Thymus (tissue), 11 donors: ENCODE measurements around the gene ZFYVE19. TPM values are rescaled to one million over a fixed set of nuclear protein-coding genes. Genes with fewer than 3 reads are reported as not detected.

Experiments
- DNase-seq, 9 donors: peaks; one replicate each; pipeline ENCODE4 v3.0.0-alpha.2; 2013; ENCODE audit warnings: low spot score in 9 of 9, low read depth in 6 of 9, missing footprints in 1 of 9
- H3K27ac ChIP-seq, 2 donors: one replicate each; pipeline ENCODE4 v1.5.1; 2013; ENCODE audit warnings: control low read depth in 1 of 2, low read depth in 1 of 2, low read length in 1 of 2, mild to moderate bottlenecking in 1 of 2, moderate library complexity in 1 of 2
- H3K27me3 ChIP-seq, 2 donors: one replicate each; pipeline ENCODE4 v1.5.1; 2013; ENCODE audit warnings: low read length in 1 of 2; ENCODE audit not compliant: control insufficient read depth in 2 of 2, insufficient read depth in 1 of 2
- H3K36me3 ChIP-seq, 2 donors: one replicate each; pipeline ENCODE4 v1.5.1; 2013; ENCODE audit warnings: low read length in 1 of 2, mild to moderate bottlenecking in 1 of 2, moderate library complexity in 1 of 2; ENCODE audit not compliant: control insufficient read depth in 2 of 2, insufficient read depth in 2 of 2
- H3K4me1 ChIP-seq, 2 donors: one replicate each; pipeline ENCODE4 v1.5.1; 2013; ENCODE audit warnings: low read length in 2 of 2; ENCODE audit not compliant: control insufficient read depth in 2 of 2, insufficient read depth in 2 of 2
- H3K4me3 ChIP-seq, 2 donors: one replicate each; pipeline ENCODE4 v1.5.1; 2013; ENCODE audit warnings: low read length in 2 of 2, control low read depth in 1 of 2, mild to moderate bottlenecking in 1 of 2
- H3K9me3 ChIP-seq, 2 donors: one replicate each; pipeline ENCODE4 v1.5.1; 2013; ENCODE audit warnings: low read length in 1 of 2, mild to moderate bottlenecking in 1 of 2; ENCODE audit not compliant: control insufficient read depth in 2 of 2, insufficient read depth in 1 of 2
- WGBS: extraction: QIAGEN DNeasy Blood & Tissue Kit; methylation state at CpG from one replicate; pipeline ENCODE4 v1.1.7; 2013; 5-methylcytosine and 5-hydroxymethylcytosine counted together
- polyA plus RNA-seq: library from polyadenylated mRNA; stranded (reverse); fragments of 200-250 nt; gene quantifications from one replicate; pipeline ENCODE4 v1.2.3, GENCODE V29; 2013
- total RNA-seq: library from RNA; stranded (reverse); fragments of 120-200 nt; gene quantifications from one replicate; pipeline ENCODE4 v1.2.4, GENCODE V29; 2013
- donor health status: healthy.

ZFYVE19 gene
- total and polyA plus RNA-seq, 2 donors = 16.9 to 43.5 TPM

GRCh38 chr15:40823572-40824343 is 16.9 kb downstream of the ZFYVE19 start:
- Histone ChIP-seq H3K27me3 (no peaks in the 10 kb centered on the region), H3K36me3 (no peaks in the 10 kb centered on the region), H3K9me3 (no peaks in the 10 kb centered on the region), H3K4me1 (no peaks in the 10 kb centered on the region), H3K4me3 (no peak overlapping the region), H3K27ac (no peak overlapping the region)
- no peak for DNase-seq
- 100% methylated on average over 1 of the region's 1 CpG for WGBS

GRCh38 chr15:40825661-40826422 is 19.0 kb downstream of the ZFYVE19 start:
- no peaks in the 10 kb centered on the region for H3K9me3 ChIP-seq
- no peaks in the 10 kb centered on the region for H3K36me3 ChIP-seq
- 89% methylated on average over 5 of the region's 5 CpGs for WGBS
- no peak for DNase-seq
- no peaks in the 10 kb centered on the region for H3K27me3 ChIP-seq
- H3K4me1 ChIP-seq = no peaks in the 10 kb centered on the region
- no peak overlapping the region for H3K27ac ChIP-seq
- H3K4me3 ChIP-seq = no peak overlapping the region

GRCh38 chr15:40826423-40827075 is 19.7 kb downstream of the ZFYVE19 start:
- H3K9me3 ChIP-seq = no peaks in the 10 kb centered on the region
- no peaks in the 10 kb centered on the region for H3K36me3 ChIP-seq
- H3K4me1 ChIP-seq = no peaks in the 10 kb centered on the region
- WGBS = 95% methylated on average over 4 of the region's 4 CpGs
- no peak overlapping the region for H3K27ac ChIP-seq
- H3K4me3 ChIP-seq = no peak overlapping the region
- H3K27me3 ChIP-seq = no peaks in the 10 kb centered on the region
- no peak for DNase-seq

DNA sequence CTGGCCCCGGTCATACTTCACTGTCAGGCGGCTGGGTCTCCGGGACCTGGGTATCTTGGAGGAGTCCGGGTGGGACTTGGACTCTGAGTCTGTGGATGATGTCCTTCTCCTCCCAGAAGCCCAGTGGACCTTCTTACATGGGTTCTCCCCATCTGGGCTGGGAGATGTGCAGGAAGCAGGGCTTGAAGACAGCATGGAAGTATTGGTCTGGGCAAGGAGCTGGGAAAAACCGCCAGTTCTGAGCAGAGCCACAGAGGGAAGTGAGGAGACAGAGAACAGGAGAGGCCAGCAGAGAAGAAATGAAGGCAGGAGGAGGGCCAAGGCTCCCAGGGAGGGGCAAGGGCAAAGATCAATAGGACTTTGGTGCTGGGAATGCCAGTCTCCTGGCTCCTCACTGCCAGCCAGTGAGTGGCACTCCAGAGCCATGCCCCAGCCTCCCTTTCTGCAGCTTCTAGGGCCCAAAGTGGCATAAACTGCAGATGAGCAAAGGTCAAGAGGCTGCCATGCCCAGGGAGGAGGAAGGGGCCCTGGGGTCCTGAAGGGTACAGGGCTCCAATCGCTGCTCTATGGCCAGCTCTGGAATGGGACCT is 21.7 kb downstream of the ZFYVE19 start, which contains the start of gene PPP1R14D:
PPP1R14D (minus strand) TSS at position 262 of the 590 bp plus-strand sequence; CDS start at position 195, 67 bp downstream.
- Histone ChIP-seq H3K27me3 (no peaks in the 10 kb centered on the region), H3K27ac (no peak within 1 kb of the TSS), H3K4me3 (no peak within 1 kb of the TSS), H3K4me1 (no peaks in the 10 kb centered on the region), H3K9me3 (no peaks in the 10 kb centered on the region), H3K36me3 (no peaks in the 10 kb centered on the region)
- DNase-seq = no peak
- 98% methylated on average over 6 of the region's 6 CpGs for WGBS

- no peak for DNase-seq
- H3K36me3 ChIP-seq = no peaks in the 10 kb centered on the region
- whole genome bisulfite sequencing = 97% methylated on average over 7 of the region's 7 CpGs
- no peaks in the 10 kb centered on the region for H3K4me1 ChIP-seq
- no peaks in the 10 kb centered on the region for H3K27me3 ChIP-seq
- no peak overlapping the region for H3K4me3 ChIP-seq
- no peak overlapping the region for H3K27ac ChIP-seq
- no peaks in the 10 kb centered on the region for H3K9me3 ChIP-seq
Observed at GRCh38 chr15:40829115-40829514, 22.2 kb downstream of the ZFYVE19 start.

DNA sequence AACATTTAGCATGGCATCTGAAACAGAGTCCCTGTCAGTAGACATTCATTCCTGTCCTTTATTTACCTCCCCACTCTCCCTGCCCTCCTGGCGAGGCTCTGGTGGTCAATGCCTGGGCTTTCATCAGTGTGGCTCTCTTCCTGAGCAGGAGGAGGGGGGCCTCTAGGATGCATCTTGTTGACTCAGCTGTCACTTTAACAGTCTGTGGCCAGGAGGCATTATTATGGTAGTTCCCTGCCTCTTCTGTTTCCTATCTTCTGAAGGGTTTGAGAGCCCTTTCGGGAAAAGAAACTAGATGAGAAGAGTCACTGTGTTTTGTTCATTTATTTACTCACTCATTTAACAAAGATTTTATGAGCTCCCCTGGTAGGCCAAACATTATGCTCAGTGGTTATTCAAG is 24.0 kb downstream of the ZFYVE19 start:
- 91% methylated on average over 2 of the region's 2 CpGs for WGBS
- no peak overlapping the region for H3K4me3 ChIP-seq

DNA sequence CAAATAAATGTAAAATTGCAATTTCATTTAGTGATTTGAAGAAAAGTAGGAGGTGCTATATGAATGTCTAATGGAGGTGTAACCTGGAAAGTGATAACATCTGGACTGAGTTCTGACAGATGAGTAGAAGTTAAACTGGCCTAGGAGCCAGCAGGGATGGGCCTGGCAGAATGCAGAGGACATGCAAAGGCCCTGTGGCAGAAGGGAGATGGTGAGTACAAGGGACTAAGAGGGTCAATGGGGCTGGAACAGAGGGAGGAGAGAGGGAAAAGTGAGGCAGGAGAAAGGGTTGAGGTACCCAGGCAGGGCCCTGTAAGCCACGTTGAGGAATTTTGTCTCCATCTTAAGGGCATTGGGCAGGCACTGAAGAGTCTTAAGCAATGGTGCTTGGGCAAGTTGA is 25.0 kb downstream of the ZFYVE19 start:
- Histone ChIP-seq H3K4me3 (no peak overlapping the region), H3K27me3 (no peaks in the 10 kb centered on the region), H3K36me3 (no peaks in the 10 kb centered on the region), H3K27ac (no peak overlapping the region), H3K4me1 (no peaks in the 10 kb centered on the region), H3K9me3 (no peaks in the 10 kb centered on the region)
- WGBS = 91% methylated on average over 1 of the region's 1 CpG
- DNase-seq = no peak

More for the DNA sequence above, 24.0 kb downstream of the ZFYVE19 start:
- no peaks in the 10 kb centered on the region for H3K36me3 ChIP-seq
- no peaks in the 10 kb centered on the region for H3K4me1 ChIP-seq
- H3K27me3 ChIP-seq = no peaks in the 10 kb centered on the region
- DNase-seq = no peak
- no peak overlapping the region for H3K27ac ChIP-seq
- H3K9me3 ChIP-seq = no peaks in the 10 kb centered on the region

DNA sequence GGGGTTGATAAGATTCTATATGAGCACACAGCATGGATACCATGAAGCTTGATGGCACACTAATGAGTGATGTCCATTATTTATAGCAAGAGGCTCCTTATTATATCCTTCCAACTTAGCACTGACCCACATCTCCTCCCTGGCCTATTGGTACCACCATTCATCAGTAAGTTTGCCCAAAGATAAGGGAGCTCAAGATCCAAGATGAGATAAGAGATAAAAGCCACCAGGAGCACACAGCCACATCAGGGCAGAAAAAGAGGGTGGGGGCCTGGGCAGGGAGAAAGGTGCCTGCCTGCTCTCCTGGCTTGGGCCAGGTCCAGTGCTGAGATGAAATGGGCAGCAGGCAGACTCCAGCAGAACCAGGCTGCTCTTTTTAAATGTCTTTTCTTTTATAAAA is 26.0 kb downstream of the ZFYVE19 start:
- no peaks in the 10 kb centered on the region for H3K4me1 ChIP-seq
- H3K27me3 ChIP-seq = no peaks in the 10 kb centered on the region
- H3K4me3 ChIP-seq = no peak overlapping the region
- no peak overlapping the region for H3K27ac ChIP-seq
- no peak for DNase-seq
- no peaks in the 10 kb centered on the region for H3K9me3 ChIP-seq
- no peaks in the 10 kb centered on the region for H3K36me3 ChIP-seq

GRCh38 chr15:40836020-40836419 is 29.1 kb downstream of the ZFYVE19 start:
- Histone ChIP-seq H3K36me3 (no peaks in the 10 kb centered on the region), H3K4me3 (no peak overlapping the region), H3K4me1 (no peaks in the 10 kb centered on the region), H3K27me3 (no peaks in the 10 kb centered on the region), H3K9me3 (no peaks in the 10 kb centered on the region), H3K27ac (no peak overlapping the region)
- DNase-seq = no peak
- WGBS = 100% methylated on average over 1 of the region's 1 CpG
